Keratinocyte (primary cell): ENCODE results near the gene GPX3. TPM values are rescaled to one million over a fixed set of nuclear protein-coding genes. Genes with fewer than 3 reads are reported as not detected.

Experiments used
- DNase-seq: peaks from one replicate; pipeline ENCODE4 v3.0.0-alpha.2; 2011; ENCODE audit warnings: low read depth, missing footprints, low spot score
- FAIRE-seq: peaks from 2 replicates; lab custom pipeline; 2011; peaks lifted over from hg19 to GRCh38; lab: Jason Lieb, UNC
- H2AFZ ChIP-seq: 2 replicates; pipeline ENCODE4 v1.6.0; 2012; ENCODE audit warnings: low read length, control low read depth, inconsistent platforms; ENCODE audit not compliant: control insufficient read depth
- H3K27ac ChIP-seq: 2 replicates; pipeline ENCODE4 v1.5.1; 2011; ENCODE audit warnings: low read length; ENCODE audit not compliant: control insufficient read depth, insufficient read depth
- H3K27me3 ChIP-seq: 3 replicates; pipeline ENCODE4 v1.6.0; 2011; ENCODE audit warnings: low read length; ENCODE audit not compliant: control insufficient read depth, insufficient read depth; ENCODE audit errors: extremely low read depth
- H3K36me3 ChIP-seq, 2 experiments: 2 replicates in 1 of 2; 3 replicates in 1 of 2; pipeline ENCODE4 v1.5.1; 2011; ENCODE audit warnings: low read length in 2 of 2, mild to moderate bottlenecking in 1 of 2; ENCODE audit not compliant: control insufficient read depth in 2 of 2, insufficient read depth in 2 of 2; ENCODE audit errors: extremely low read depth in 1 of 2
- H3K4me1 ChIP-seq: 3 replicates; pipeline ENCODE4 v1.5.1; 2011; ENCODE audit warnings: low read length; ENCODE audit not compliant: control insufficient read depth, insufficient read depth; ENCODE audit errors: extremely low read depth
- H3K4me2 ChIP-seq: 3 replicates; pipeline ENCODE4 v1.6.0; 2011; ENCODE audit warnings: low read depth, low read length; ENCODE audit not compliant: control insufficient read depth, insufficient read depth; ENCODE audit errors: extremely low read depth
- H3K4me3 ChIP-seq, 3 experiments: fragments of 200-600 bp in 1 of 3; sonication (generic) in 1 of 3; 2 replicates in 2 of 3; 3 replicates in 1 of 3; pipeline ENCODE4 v1.5.1; 2011 to 2016; ENCODE audit warnings: low read length in 3 of 3, mild to moderate bottlenecking in 3 of 3, control low read depth in 2 of 3, inconsistent platforms in 1 of 3, low read depth in 1 of 3, mixed read lengths in 1 of 3, mixed run types in 1 of 3, moderate library complexity in 1 of 3; ENCODE audit not compliant: control insufficient read depth in 2 of 3, insufficient read depth in 2 of 3; ENCODE audit errors: extremely low read depth in 1 of 3
- H3K79me2 ChIP-seq: 2 replicates; pipeline ENCODE4 v1.6.0; 2012; ENCODE audit warnings: low read length; ENCODE audit not compliant: control insufficient read depth, insufficient read depth
- H3K9ac ChIP-seq: 3 replicates; pipeline ENCODE4 v1.6.0; 2011; ENCODE audit warnings: low read length; ENCODE audit not compliant: control insufficient read depth, insufficient read depth; ENCODE audit errors: extremely low read depth
- H3K9me1 ChIP-seq: 3 replicates; pipeline ENCODE4 v1.6.0; 2011; ENCODE audit warnings: low read length; ENCODE audit not compliant: control insufficient read depth, insufficient read depth; ENCODE audit errors: extremely low read depth
- H3K9me3 ChIP-seq: 2 replicates; pipeline ENCODE4 v1.5.1; 2012; ENCODE audit warnings: low read depth, low read length; ENCODE audit not compliant: control insufficient read depth
- H4K20me1 ChIP-seq: 3 replicates; pipeline ENCODE4 v1.6.0; 2011; ENCODE audit warnings: low read length; ENCODE audit not compliant: control insufficient read depth, insufficient read depth; ENCODE audit errors: extremely low read depth
- EZH2 ChIP-seq: IDR thresholded peaks from one replicate; pipeline ENCODE4 v1.6.1; 2012; ENCODE audit warnings: inconsistent platforms, mild to moderate bottlenecking, low read length, moderate library complexity
- dilution Hi-C: fragments of 300-500 bp; cut with MboI; formaldehyde crosslinking; loops from one replicate; pipeline ENCODE4 v1.7.0; 2020; ENCODE audit warnings: low sequenced_read_pairs; ENCODE audit not compliant: extremely low pct_ligation_motif_present
- polyA plus RNA-seq, 5 experiments: library from polyadenylated mRNA; depleted of rRNA in 3 of 5; stranded (reverse) in 3 of 5; stranded (forward) in 1 of 5; unstranded in 1 of 5; fragments of >200 nt; gene quantifications; 1 replicate in 1 of 5; 2 replicates in 3 of 5; 3 replicates in 1 of 5; pipeline versions ENCODE4 v1.2.1 to v1.2.3, GENCODE V29; 2011 to 2012; ENCODE audit warnings: missing spikeins in 2 of 5, low read depth in 1 of 5, low replicate concordance in 1 of 5
- TF ChIP-seq, protein P1 (sequence below), 3 experiments: IDR thresholded peaks in 1 of 3; conservative IDR thresholded peaks in 1 of 3; optimal IDR thresholded peaks in 1 of 3; 2 replicates in 2 of 3; 3 replicates in 1 of 3; pipeline versions ENCODE3 to v1.5.1; 2011; ENCODE audit warnings: low read length in 3 of 3, mild to moderate bottlenecking in 3 of 3, moderate library complexity in 2 of 3, control low read depth in 1 of 3, inconsistent platforms in 1 of 3; ENCODE audit not compliant: insufficient read depth in 2 of 3; ENCODE audit errors: extremely low read depth in 1 of 3

GPX3 gene
- polyA plus RNA-seq, 1 donor (not counting 4 experiments of a cell fraction or from before 2014, with no cell fraction given): 120 TPM

DNA sequence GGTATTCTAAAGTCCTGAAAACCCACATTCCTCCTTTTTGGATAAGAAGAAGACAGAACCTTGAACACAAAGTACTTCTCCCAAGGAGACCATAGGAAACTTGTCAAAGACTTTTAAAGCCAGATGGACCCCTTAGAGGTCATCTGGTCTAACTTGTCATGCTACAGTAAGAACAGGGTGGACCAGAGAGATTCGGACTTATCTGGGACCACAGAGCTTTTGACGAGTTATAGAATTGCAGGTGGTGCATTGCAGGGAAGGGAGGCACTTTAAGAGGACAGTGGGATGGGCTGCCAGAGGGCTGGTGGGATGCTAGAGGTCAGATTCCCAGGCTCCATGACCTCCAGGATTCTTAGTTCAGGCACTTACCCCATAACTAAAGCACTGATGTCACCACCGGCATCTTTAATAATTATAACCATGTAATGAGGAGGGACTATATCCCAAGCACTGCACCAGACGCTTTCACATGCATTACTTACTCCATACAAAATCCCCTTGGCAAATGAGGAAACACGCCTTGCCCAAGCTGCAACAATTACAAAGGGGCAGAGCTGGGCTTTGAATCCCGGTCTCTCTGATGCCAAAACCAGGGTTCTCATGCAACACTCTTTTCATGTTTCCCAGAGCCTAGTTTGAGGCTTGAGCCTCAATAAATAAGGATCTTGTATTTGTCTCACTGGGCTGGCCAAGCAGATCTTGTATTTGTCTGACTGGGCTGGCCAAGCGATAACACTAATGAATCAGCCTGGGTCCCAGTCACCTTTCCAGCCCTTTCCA, 12.8 kb upstream of the GPX3 start:
- H3K79me2 ChIP-seq: no peaks in the 10 kb centered on the region
- H3K9ac ChIP-seq: no peak overlapping the region
- FAIRE-seq (no peak), DNase-seq (no peak)
- TF ChIP-seq, protein P1, sequence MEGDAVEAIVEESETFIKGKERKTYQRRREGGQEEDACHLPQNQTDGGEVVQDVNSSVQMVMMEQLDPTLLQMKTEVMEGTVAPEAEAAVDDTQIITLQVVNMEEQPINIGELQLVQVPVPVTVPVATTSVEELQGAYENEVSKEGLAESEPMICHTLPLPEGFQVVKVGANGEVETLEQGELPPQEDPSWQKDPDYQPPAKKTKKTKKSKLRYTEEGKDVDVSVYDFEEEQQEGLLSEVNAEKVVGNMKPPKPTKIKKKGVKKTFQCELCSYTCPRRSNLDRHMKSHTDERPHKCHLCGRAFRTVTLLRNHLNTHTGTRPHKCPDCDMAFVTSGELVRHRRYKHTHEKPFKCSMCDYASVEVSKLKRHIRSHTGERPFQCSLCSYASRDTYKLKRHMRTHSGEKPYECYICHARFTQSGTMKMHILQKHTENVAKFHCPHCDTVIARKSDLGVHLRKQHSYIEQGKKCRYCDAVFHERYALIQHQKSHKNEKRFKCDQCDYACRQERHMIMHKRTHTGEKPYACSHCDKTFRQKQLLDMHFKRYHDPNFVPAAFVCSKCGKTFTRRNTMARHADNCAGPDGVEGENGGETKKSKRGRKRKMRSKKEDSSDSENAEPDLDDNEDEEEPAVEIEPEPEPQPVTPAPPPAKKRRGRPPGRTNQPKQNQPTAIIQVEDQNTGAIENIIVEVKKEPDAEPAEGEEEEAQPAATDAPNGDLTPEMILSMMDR (optimal IDR thresholded peaks at IDR 0.05 in 1 of 3, IDR thresholded peaks at IDR 0.05 in 1 of 3, conservative IDR thresholded peaks at IDR 0.05 in 1 of 3; ENCODE audit: extremely low read depth in 1 of 3, insufficient read depth in 2 of 3, low read length in 3 of 3): no peak
- TF ChIP-seq EZH2: no peak
- no peaks in the 10 kb centered on the region for H3K27me3 ChIP-seq
- H3K4me3 ChIP-seq: no peak overlapping the region
- H3K9me1 ChIP-seq: no peaks in the 10 kb centered on the region
- H3K4me2 ChIP-seq: no peak overlapping the region
- no peak overlapping the region for H3K27ac ChIP-seq
- H2AFZ ChIP-seq: no peak overlapping the region
- no peaks in the 10 kb centered on the region for H3K36me3 ChIP-seq
- dilution Hi-C loops: no loop called here
- no peaks in the 10 kb centered on the region for H3K9me3 ChIP-seq
- no peaks in the 10 kb centered on the region for H3K4me1 ChIP-seq
- no peaks in the 10 kb centered on the region for H4K20me1 ChIP-seq

DNA sequence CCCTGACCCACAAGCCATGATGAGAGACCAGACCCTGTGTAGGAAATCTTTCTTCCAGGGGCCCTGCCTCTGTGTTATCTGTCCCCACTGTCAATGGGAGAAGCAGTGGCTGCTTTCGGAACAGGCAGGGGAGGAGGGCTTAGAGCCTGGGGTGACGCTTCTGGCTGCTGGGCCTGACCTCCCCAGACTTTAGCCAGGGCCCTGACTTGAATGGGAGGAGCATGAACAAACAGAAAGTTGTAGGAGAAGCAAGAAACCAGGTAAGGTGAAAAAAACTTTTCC, 12.2 kb upstream of the GPX3 start:
- H2AFZ ChIP-seq: no peak overlapping the region
- no peak for FAIRE-seq
- H4K20me1 ChIP-seq: no peaks in the 10 kb centered on the region
- H3K9me1 ChIP-seq: no peaks in the 10 kb centered on the region
- H3K9ac ChIP-seq: no peak overlapping the region
- dilution Hi-C loops: no loop called here
- no peak overlapping the region for H3K27ac ChIP-seq
- TF ChIP-seq, protein P1 (optimal IDR thresholded peaks at IDR 0.05 in 1 of 3, IDR thresholded peaks at IDR 0.05 in 1 of 3, conservative IDR thresholded peaks at IDR 0.05 in 1 of 3; ENCODE audit: extremely low read depth in 1 of 3, insufficient read depth in 2 of 3, low read length in 3 of 3): no peak
- no peaks in the 10 kb centered on the region for H3K79me2 ChIP-seq
- no peak overlapping the region for H3K4me2 ChIP-seq
- H3K4me3 ChIP-seq: no peak overlapping the region
- H3K27me3 ChIP-seq: no peaks in the 10 kb centered on the region
- no peaks in the 10 kb centered on the region for H3K9me3 ChIP-seq
- no peaks in the 10 kb centered on the region for H3K36me3 ChIP-seq
- no peaks in the 10 kb centered on the region for H3K4me1 ChIP-seq
- no peak for DNase-seq
